ENCODE results near the gene SLC12A3. TPM values are rescaled to one million over a fixed set of nuclear protein-coding genes. Genes with fewer than 3 reads are reported as not detected.

The SLC12A3 gene
- total RNA-seq, 1 donor from 2014 or later, result not detected

DNA sequence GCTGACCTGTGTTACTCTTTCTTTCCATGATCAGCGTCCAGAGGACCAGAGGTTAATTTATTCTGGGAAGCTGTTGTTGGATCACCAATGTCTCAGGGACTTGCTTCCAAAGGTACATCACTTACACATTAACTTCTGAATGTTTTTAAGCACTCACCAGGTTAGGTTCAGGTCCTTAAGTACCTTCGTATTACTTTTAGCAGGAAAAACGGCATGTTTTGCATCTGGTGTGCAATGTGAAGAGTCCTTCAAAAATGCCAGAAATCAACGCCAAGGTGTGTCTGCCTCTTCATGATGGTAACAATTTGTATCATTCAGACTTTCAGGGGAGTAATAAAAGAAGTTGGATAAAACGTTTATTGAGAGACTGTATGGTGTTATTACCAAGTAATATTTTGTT lies 70.2 kb downstream of the SLC12A3 start:
- Mint-ChIP-seq H3K27ac (no peak overlapping the region), H3K4me3 (ENCODE audit: low read depth) (no peak overlapping the region), H3K9me3 (ENCODE audit: low read depth) (no peaks in the 10 kb centered on the region), H3K27me3 (no peaks in the 10 kb centered on the region), H3K36me3 (ENCODE audit: insufficient read depth) (peaks cover 31% of the 10 kb centered on the region), H3K4me1 (ENCODE audit: low read depth) (peaks cover 22% of the 10 kb centered on the region)
- DNase-seq (ENCODE audit: low spot score, unreplicated experiment), result no peak
- TF ChIP-seq, protein P1, sequence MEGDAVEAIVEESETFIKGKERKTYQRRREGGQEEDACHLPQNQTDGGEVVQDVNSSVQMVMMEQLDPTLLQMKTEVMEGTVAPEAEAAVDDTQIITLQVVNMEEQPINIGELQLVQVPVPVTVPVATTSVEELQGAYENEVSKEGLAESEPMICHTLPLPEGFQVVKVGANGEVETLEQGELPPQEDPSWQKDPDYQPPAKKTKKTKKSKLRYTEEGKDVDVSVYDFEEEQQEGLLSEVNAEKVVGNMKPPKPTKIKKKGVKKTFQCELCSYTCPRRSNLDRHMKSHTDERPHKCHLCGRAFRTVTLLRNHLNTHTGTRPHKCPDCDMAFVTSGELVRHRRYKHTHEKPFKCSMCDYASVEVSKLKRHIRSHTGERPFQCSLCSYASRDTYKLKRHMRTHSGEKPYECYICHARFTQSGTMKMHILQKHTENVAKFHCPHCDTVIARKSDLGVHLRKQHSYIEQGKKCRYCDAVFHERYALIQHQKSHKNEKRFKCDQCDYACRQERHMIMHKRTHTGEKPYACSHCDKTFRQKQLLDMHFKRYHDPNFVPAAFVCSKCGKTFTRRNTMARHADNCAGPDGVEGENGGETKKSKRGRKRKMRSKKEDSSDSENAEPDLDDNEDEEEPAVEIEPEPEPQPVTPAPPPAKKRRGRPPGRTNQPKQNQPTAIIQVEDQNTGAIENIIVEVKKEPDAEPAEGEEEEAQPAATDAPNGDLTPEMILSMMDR (IDR thresholded peaks at IDR 0.05; ENCODE audit: unreplicated experiment), result no peak

DNA sequence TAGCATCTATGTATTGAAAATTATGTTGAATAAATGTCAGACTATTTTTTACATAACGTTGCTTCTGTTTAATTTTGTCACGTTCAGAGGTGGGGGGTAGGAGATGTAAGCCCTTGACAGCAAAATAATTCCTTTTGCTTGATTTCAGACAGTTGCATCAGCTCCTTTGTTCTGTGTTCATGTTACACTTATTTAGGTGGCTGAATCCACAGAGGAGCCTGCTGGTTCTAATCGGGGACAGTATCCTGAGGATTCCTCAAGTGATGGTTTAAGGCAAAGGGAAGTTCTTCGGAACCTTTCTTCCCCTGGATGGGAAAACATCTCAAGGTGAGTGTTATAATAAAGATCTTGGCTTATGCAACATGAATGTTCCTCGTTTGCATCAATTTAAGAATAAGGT lies 71.5 kb downstream of the SLC12A3 start:
- no peak for DNase-seq (ENCODE audit: low spot score, unreplicated experiment)
- H3K27me3 Mint-ChIP-seq, result no peaks in the 10 kb centered on the region
- TF ChIP-seq, protein P1 (IDR thresholded peaks at IDR 0.05; ENCODE audit: unreplicated experiment), result no peak
- H3K27ac Mint-ChIP-seq, result peak overlapping the region; percentile 29
- peaks cover 32% of the 10 kb centered on the region for H3K36me3 Mint-ChIP-seq (ENCODE audit: insufficient read depth)
- peaks cover 17% of the 10 kb centered on the region for H3K4me1 Mint-ChIP-seq (ENCODE audit: low read depth)
- H3K9me3 Mint-ChIP-seq (ENCODE audit: low read depth), result no peaks in the 10 kb centered on the region
- H3K4me3 Mint-ChIP-seq (ENCODE audit: low read depth), result no peak overlapping the region

DNA sequence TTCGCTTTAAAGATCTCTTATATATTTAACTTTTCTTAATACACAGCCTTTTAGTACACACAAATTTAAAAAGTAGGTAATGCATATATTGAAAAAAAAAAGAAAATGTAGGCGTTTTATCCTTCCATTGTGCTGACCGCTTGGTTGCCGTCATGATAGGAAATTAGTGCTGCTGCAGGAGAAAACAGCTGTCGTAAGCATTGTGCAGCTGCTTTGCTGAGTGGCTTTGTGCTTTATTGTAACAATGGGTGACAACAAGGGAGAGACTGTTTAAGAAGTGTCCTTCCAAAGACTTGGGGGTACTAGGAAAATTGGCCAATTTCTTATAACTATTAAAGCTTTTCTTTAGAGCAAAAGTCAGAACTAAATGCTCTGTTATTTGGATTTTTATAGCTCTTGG lies 71.9 kb downstream of the SLC12A3 start:
- H3K4me3 Mint-ChIP-seq (ENCODE audit: low read depth), result no peak overlapping the region
- peaks cover 33% of the 10 kb centered on the region for H3K36me3 Mint-ChIP-seq (ENCODE audit: insufficient read depth)

DNA sequence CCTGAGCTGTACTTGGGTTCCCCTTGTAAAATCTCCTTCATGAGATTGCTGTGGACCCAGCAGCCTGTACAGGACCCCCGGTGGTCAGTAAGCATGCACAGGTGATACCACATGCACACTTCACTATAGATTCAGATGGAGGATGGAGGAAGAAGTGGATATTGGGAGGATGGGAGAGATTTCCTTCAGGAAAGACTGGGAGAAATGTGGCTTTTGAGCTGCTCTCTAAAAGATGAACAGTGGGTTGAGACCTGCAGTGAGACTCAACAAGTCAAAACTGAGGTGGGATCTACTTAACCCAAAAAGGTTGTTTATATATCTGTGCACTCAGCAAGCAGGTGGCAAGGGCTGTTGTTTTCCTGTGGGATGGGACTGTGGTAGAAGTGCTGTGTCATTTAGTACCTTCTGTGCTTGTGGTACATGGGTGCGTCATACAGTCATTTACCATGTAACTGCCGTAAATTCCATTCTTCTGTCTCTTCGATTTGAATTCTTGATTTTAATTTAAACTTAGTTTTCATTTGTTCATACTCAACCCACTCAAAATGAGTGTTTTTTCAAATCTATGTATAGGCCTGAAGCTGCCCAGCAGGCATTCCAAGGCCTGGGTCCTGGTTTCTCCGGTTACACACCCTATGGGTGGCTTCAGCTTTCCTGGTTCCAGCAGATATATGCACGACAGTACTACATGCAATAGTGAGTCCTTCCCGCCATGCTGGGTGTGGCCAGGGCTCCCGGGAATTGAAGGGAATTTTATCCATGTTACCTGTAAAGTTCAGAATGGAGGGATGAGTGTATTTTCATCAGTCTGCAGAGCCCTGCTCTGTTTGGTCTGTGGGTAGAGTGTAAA lies 73.9 kb downstream of the SLC12A3 start:
- peak overlapping the region; percentile 70 for H3K27ac Mint-ChIP-seq
- H3K9me3 Mint-ChIP-seq (ENCODE audit: low read depth), result no peaks in the 10 kb centered on the region
- no peak for DNase-seq (ENCODE audit: low spot score, unreplicated experiment)
- H3K4me1 Mint-ChIP-seq (ENCODE audit: low read depth), result peaks cover 10% of the 10 kb centered on the region
- TF ChIP-seq, protein P1 (IDR thresholded peaks at IDR 0.05; ENCODE audit: unreplicated experiment), result no peak
- H3K4me3 Mint-ChIP-seq (ENCODE audit: low read depth), result no peak overlapping the region
- H3K27me3 Mint-ChIP-seq, result no peaks in the 10 kb centered on the region
- H3K36me3 Mint-ChIP-seq (ENCODE audit: insufficient read depth), result peaks cover 43% of the 10 kb centered on the region

More for the DNA sequence above, 71.9 kb downstream of the SLC12A3 start:
- no peaks in the 10 kb centered on the region for H3K9me3 Mint-ChIP-seq (ENCODE audit: low read depth)
- TF ChIP-seq, protein P1 (IDR thresholded peaks at IDR 0.05; ENCODE audit: unreplicated experiment), result no peak
- no peaks in the 10 kb centered on the region for H3K27me3 Mint-ChIP-seq
- peaks cover 17% of the 10 kb centered on the region for H3K4me1 Mint-ChIP-seq (ENCODE audit: low read depth)
- H3K27ac Mint-ChIP-seq, result no peak overlapping the region
- DNase-seq (ENCODE audit: low spot score, unreplicated experiment), result no peak

DNA sequence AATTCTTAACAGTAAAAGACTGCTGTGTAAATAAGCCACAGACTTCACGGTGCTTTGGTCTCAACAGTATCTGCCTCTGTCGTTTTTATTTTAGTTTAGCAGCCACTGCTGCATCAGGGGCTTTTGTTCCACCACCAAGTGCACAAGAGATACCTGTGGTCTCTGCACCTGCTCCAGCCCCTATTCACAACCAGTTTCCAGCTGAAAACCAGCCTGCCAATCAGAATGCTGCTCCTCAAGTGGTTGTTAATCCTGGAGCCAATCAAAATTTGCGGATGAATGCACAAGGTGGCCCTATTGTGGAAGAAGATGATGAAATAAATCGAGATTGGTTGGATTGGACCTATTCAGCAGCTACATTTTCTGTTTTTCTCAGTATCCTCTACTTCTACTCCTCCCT lies 74.8 kb downstream of the SLC12A3 start:
- H3K4me1 Mint-ChIP-seq (ENCODE audit: low read depth), result peaks cover 4% of the 10 kb centered on the region
- TF ChIP-seq, protein P1 (IDR thresholded peaks at IDR 0.05; ENCODE audit: unreplicated experiment), result no peak
- no peak overlapping the region for H3K4me3 Mint-ChIP-seq (ENCODE audit: low read depth)
- peaks cover 45% of the 10 kb centered on the region for H3K36me3 Mint-ChIP-seq (ENCODE audit: insufficient read depth)
- H3K27ac Mint-ChIP-seq, result no peak overlapping the region
- no peaks in the 10 kb centered on the region for H3K9me3 Mint-ChIP-seq (ENCODE audit: low read depth)
- no peaks in the 10 kb centered on the region for H3K27me3 Mint-ChIP-seq
- DNase-seq (ENCODE audit: low spot score, unreplicated experiment), result no peak
